Ramos (cell line): Measurements from ENCODE around the gene ZXDA.

ENCODE experiments used
- in situ Hi-C: fragments of 300-500 bp; cut with MboI; formaldehyde crosslinking; loops from one replicate; pipeline ENCODE4 v1.14.3; 2022; ENCODE audit warnings: low sequenced_read_pairs; ENCODE audit not compliant: unreplicated experiment

Gene ZXDA

GRCh38 chrX:57910287-57910912 is at the start of gene ZXDA:
ZXDA (minus strand) TSS chrX:57910458; CDS start chrX:57910420, 38 bp downstream.
- in situ Hi-C loops = loop anchor here (25.0 kb wide), 3 partner anchors 102 to 1173 kb away; partner anchors contain the start of genes NBDY and ZXDB

GRCh38 chrX:57952320-57952678 is 42.0 kb upstream of the ZXDA start:
- in situ Hi-C loops = no loop called here

- in situ Hi-C loops = no loop called here
Observed at GRCh38 chrX:57951666-57952319, 41.5 kb upstream of the ZXDA start.

GRCh38 chrX:57933321-57933720 is 23.1 kb upstream of the ZXDA start:
- in situ Hi-C loops = loop anchor here (25.0 kb wide), 1 partner anchor 96 kb away; no protein-coding TSS in a partner anchor

GRCh38 chrX:57932266-57932665 is 22.0 kb upstream of the ZXDA start:
- in situ Hi-C loops = loop anchor here (25.0 kb wide), 1 partner anchor 95 kb away; no protein-coding TSS in a partner anchor

- in situ Hi-C loops = loop anchor here (25.0 kb wide), 1 partner anchor 93 kb away; no protein-coding TSS in a partner anchor
Observed at GRCh38 chrX:57930051-57930450, 19.8 kb upstream of the ZXDA start.

GRCh38 chrX:57929373-57929772 is 19.1 kb upstream of the ZXDA start:
- in situ Hi-C loops = loop anchor here (25.0 kb wide), 1 partner anchor 92 kb away; no protein-coding TSS in a partner anchor

- in situ Hi-C loops = loop anchor here (25.0 kb wide), 1 partner anchor 89 kb away; no protein-coding TSS in a partner anchor
Observed at GRCh38 chrX:57925806-57926205, 15.5 kb upstream of the ZXDA start.

GRCh38 chrX:57918750-57919436 is 8.6 kb upstream of the ZXDA start:
- in situ Hi-C loops = loop anchor here (25.0 kb wide), 3 partner anchors 93 to 1182 kb away; partner anchors contain the start of genes NBDY and ZXDB

- in situ Hi-C loops = loop anchor here (25.0 kb wide), 3 partner anchors 97 to 1178 kb away; partner anchors contain the start of genes NBDY and ZXDB
Observed at GRCh38 chrX:57915680-57916079, 5.4 kb upstream of the ZXDA start.

GRCh38 chrX:57909595-57910286 is 517 bp downstream of the ZXDA start:
- in situ Hi-C loops = loop anchor here (25.0 kb wide), 3 partner anchors 103 to 1172 kb away; partner anchors contain the start of genes NBDY and ZXDB

- in situ Hi-C loops = loop anchor here (25.0 kb wide), 3 partner anchors 103 to 1172 kb away; partner anchors contain the start of genes NBDY and ZXDB
Observed at GRCh38 chrX:57908972-57909594, 1.2 kb downstream of the ZXDA start.

- in situ Hi-C loops = loop anchor here (25.0 kb wide), 3 partner anchors 106 to 1169 kb away; partner anchors contain the start of genes NBDY and ZXDB
Observed at GRCh38 chrX:57906790-57907189, 3.5 kb downstream of the ZXDA start.

- in situ Hi-C loops = loop anchor here (25.0 kb wide), 3 partner anchors 107 to 1168 kb away; partner anchors contain the start of genes NBDY and ZXDB
Observed at GRCh38 chrX:57905141-57905540, 5.1 kb downstream of the ZXDA start.

- in situ Hi-C loops = loop anchor here (25.0 kb wide), 3 partner anchors 108 to 1167 kb away; partner anchors contain the start of genes NBDY and ZXDB
Observed at GRCh38 chrX:57904176-57904880, 5.9 kb downstream of the ZXDA start.

GRCh38 chrX:57902633-57903032 is 7.6 kb downstream of the ZXDA start:
- in situ Hi-C loops = loop anchor here (25.0 kb wide), 3 partner anchors 110 to 1165 kb away; partner anchors contain the start of genes NBDY and ZXDB

GRCh38 chrX:57901466-57901865 is 8.8 kb downstream of the ZXDA start:
- in situ Hi-C loops = loop anchor here (25.0 kb wide), 3 partner anchors 111 to 1164 kb away; partner anchors contain the start of genes NBDY and ZXDB

GRCh38 chrX:57900975-57901374 is 9.3 kb downstream of the ZXDA start:
- in situ Hi-C loops = loop anchor here (25.0 kb wide), 3 partner anchors 111 to 1164 kb away; partner anchors contain the start of genes NBDY and ZXDB
